Astrocyte of the cerebellum (primary cell): Measurements from ENCODE around the gene UAP1.

Experiments used
- DNase-seq: peaks from one replicate; pipeline ENCODE4 v3.0.0-alpha.2; 2011; ENCODE audit warnings: low read depth
- H3K4me3 ChIP-seq: 2 replicates; pipeline ENCODE4 v1.5.1; 2011; ENCODE audit warnings: mild to moderate bottlenecking, low read depth, low read length, moderate library complexity
- CTCF ChIP-seq: IDR thresholded peaks from 2 replicates; pipeline ENCODE4 v1.5.1; 2012; ENCODE audit warnings: low read length, low read depth, moderate library complexity, mild to moderate bottlenecking; ENCODE audit errors: missing control alignments
- in situ Hi-C: cut with HindIII; loops from 2 replicates; pipeline ENCODE4 v1.10.0; 2017; ENCODE audit warnings: low sequenced_read_pairs

The UAP1 gene

GRCh38 chr1:162537216-162537615 lies 24.3 kb upstream of the UAP1 start:
- no peak for DNase-seq
- in situ Hi-C loops = no loop called here
- no peak overlapping the region for H3K4me3 ChIP-seq
- TF ChIP-seq CTCF = no peak

GRCh38 chr1:162538815-162539431 lies 22.6 kb upstream of the UAP1 start:
- H3K4me3 ChIP-seq = no peak overlapping the region
- TF ChIP-seq CTCF = no peak
- in situ Hi-C loops = no loop called here
- DNase-seq = peak; percentile 76

GRCh38 chr1:162541619-162542141 lies 19.8 kb upstream of the UAP1 start:
- H3K4me3 ChIP-seq = no peak overlapping the region
- in situ Hi-C loops = no loop called here
- DNase-seq = peak; percentile 91
- no peak for TF ChIP-seq CTCF

GRCh38 chr1:162543228-162543627 lies 18.3 kb upstream of the UAP1 start:
- no peak overlapping the region for H3K4me3 ChIP-seq
- in situ Hi-C loops = no loop called here
- no peak for DNase-seq
- TF ChIP-seq CTCF = no peak

- DNase-seq = no peak
- no peak overlapping the region for H3K4me3 ChIP-seq
- in situ Hi-C loops = no loop called here
- no peak for TF ChIP-seq CTCF
Observed at GRCh38 chr1:162548170-162548569, 13.4 kb upstream of the UAP1 start.

- DNase-seq = no peak
- no peak for TF ChIP-seq CTCF
- H3K4me3 ChIP-seq = no peak overlapping the region
- in situ Hi-C loops = no loop called here
Observed at GRCh38 chr1:162549001-162549400, 12.5 kb upstream of the UAP1 start.
